Middle frontal gyrus (tissue), 1 donor: ENCODE measurements around the gene KRTAP10-5.

Experiments used
- DNase-seq: peaks from one replicate; pipeline ENCODE4 v3.0.0-alpha.2; 2015; ENCODE audit warnings: low spot score; ENCODE audit errors: extremely low spot score

KRTAP10-5 gene

DNA sequence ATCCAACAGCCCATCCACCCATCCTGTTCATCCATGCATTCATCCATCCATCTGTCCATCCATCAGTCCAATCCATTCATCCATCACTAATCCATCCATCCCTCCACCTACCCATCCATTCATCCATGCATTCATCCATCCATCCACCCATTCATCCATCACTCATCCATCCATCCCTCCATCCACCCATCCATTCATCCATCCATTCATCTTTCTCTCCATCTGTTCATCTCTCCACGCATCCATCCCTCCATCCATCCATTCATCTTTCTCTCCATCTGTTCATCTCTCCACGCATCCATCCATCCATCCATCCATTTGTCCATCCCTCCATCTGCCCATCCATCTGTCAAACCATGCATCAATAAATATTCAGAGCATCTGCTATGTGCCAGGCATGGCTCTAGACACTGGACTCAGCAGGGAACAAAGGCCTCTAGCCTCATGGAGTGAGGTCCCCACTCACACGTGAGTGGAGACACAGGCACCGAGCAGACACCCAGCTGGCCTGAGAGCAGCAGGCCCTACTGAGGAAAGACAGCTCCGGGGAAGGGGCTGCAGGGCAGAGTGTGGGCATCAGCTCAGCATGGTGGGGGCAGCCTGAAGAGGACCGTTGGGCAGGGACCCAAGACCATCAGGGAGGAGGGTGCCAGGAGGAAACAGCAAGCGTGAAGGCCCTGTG, 50.0 kb downstream of the KRTAP10-5 start:
- no peak for DNase-seq

GRCh38 chr21:44529503-44530125, 50.8 kb downstream of the KRTAP10-5 start:
- DNase-seq, result no peak
